HepG2 (cell line): ENCODE results near the gene C14orf119. TPM values are rescaled to one million over a fixed set of nuclear protein-coding genes. Genes with fewer than 3 reads are reported as not detected.

Experiments
- DRAP1 ChIP-seq: IDR thresholded peaks from 2 replicates; pipeline ENCODE4 v1.6.1; 2016; ENCODE audit warnings: missing genetic modification reagents, missing compliant biosample characterization
- GLMP ChIP-seq: sonication (generic); formaldehyde crosslinking; IDR thresholded peaks from 2 replicates; pipeline ENCODE4 v1.9.0; 2021; ENCODE audit warnings: missing genetic modification reagents, mild to moderate bottlenecking, borderline replicate concordance
- HNF4G ChIP-seq, 2 experiments: sonication (generic) in 1 of 2; formaldehyde crosslinking in 1 of 2; IDR thresholded peaks; 2 replicates each; pipeline versions ENCODE4 v1.4.0 to v1.6.1; 2011 to 2020; ENCODE audit warnings: borderline replicate concordance in 2 of 2, low read depth in 2 of 2, mild to moderate bottlenecking in 2 of 2, low read length in 1 of 2, missing genetic modification reagents in 1 of 2, moderate library complexity in 1 of 2
- JUNB ChIP-seq: sonication (generic); formaldehyde crosslinking; IDR thresholded peaks from 2 replicates; pipeline ENCODE4 v1.8.0; 2022; ENCODE audit warnings: missing genetic modification reagents, mild to moderate bottlenecking, borderline replicate concordance
- KDM5A ChIP-seq: fragments of 200-600 bp; sonication (generic); IDR thresholded peaks from 2 replicates; pipeline ENCODE4 v1.7.0; 2018; ENCODE audit warnings: antibody characterized with exemption, mild to moderate bottlenecking, low read length, borderline replicate concordance
- KDM5B ChIP-seq: sonication (generic); formaldehyde crosslinking; IDR thresholded peaks from 2 replicates; pipeline ENCODE4 v1.4.0; 2020; ENCODE audit warnings: missing genetic modification reagents, mild to moderate bottlenecking, borderline replicate concordance
- MXI1 ChIP-seq: IDR thresholded peaks from 3 replicates; pipeline ENCODE4 v1.6.1; 2012; ENCODE audit warnings: low read depth, low read length, inconsistent platforms, borderline replicate concordance
- NFAT5 ChIP-seq: sonication (generic); formaldehyde crosslinking; IDR thresholded peaks from 2 replicates; pipeline ENCODE4 v1.4.0; 2020; ENCODE audit warnings: missing genetic modification reagents
- REXO4 ChIP-seq: sonication (generic); formaldehyde crosslinking; IDR thresholded peaks from 2 replicates; pipeline ENCODE4 v1.8.0; 2022; ENCODE audit warnings: missing genetic modification reagents, mild to moderate bottlenecking, borderline replicate concordance
- SETDB1 ChIP-seq: sonication (generic); formaldehyde crosslinking; IDR thresholded peaks from 2 replicates; pipeline ENCODE4 v1.5.1; 2020; ENCODE audit warnings: missing genetic modification reagents, mild to moderate bottlenecking, borderline replicate concordance
- TCF7 ChIP-seq: sonication (generic); IDR thresholded peaks from 2 replicates; pipeline ENCODE4 v1.6.1; 2016; ENCODE audit warnings: antibody characterized with exemption, low read depth
- TERF1 ChIP-seq: sonication (generic); formaldehyde crosslinking; IDR thresholded peaks from 2 replicates; pipeline ENCODE4 v1.8.0; 2022; ENCODE audit warnings: mild to moderate bottlenecking, missing genetic modification reagents, moderate library complexity
- U2AF1 ChIP-seq: fragments of 200-400 bp; formaldehyde crosslinking; optimal IDR thresholded peaks from 2 replicates; pipeline ENCODE3; 2017; ENCODE audit warnings: mild to moderate bottlenecking, low read depth, low read length
- ZMAT5 ChIP-seq: sonication (generic); formaldehyde crosslinking; IDR thresholded peaks from 2 replicates; pipeline ENCODE4 v1.5.0; 2020; ENCODE audit warnings: mild to moderate bottlenecking, low read depth, missing genetic modification reagents, borderline replicate concordance
- ZNF12 ChIP-seq: sonication (generic); formaldehyde crosslinking; IDR thresholded peaks from 2 replicates; pipeline ENCODE4 v1.5.0; 2020; ENCODE audit warnings: missing genetic modification reagents
- ZNF282 ChIP-seq: fragments of 450-650 bp; IDR thresholded peaks from 2 replicates; pipeline ENCODE4 v1.6.1; 2018; ENCODE audit not compliant: partially characterized antibody
- ZNF468 ChIP-seq: sonication (generic); formaldehyde crosslinking; IDR thresholded peaks from 2 replicates; pipeline ENCODE4 v1.8.0; 2022; ENCODE audit warnings: mild to moderate bottlenecking, moderate library complexity, missing genetic modification reagents
- ZNF543 ChIP-seq: sonication (generic); formaldehyde crosslinking; IDR thresholded peaks from 2 replicates; pipeline ENCODE4 v1.4.0; 2020; ENCODE audit warnings: mild to moderate bottlenecking, missing genetic modification reagents
- ZNF564 ChIP-seq: sonication (generic); formaldehyde crosslinking; IDR thresholded peaks from 2 replicates; pipeline ENCODE4 v1.8.1; 2023; ENCODE audit warnings: mild to moderate bottlenecking, missing genetic modification reagents
- ZNF614 ChIP-seq: IDR thresholded peaks from 2 replicates; pipeline ENCODE4 v1.6.1; 2018; ENCODE audit warnings: missing biosample characterization, missing genetic modification reagents, inconsistent platforms, borderline replicate concordance
- polyA plus RNA-seq, 8 experiments: library from polyadenylated mRNA; depleted of rRNA in 3 of 8; stranded (reverse) in 7 of 8; unstranded in 1 of 8; fragments of >200 nt; fragmentation: Illumina TruSeq in 4 of 8; extraction: Trizol in 4 of 8; gene quantifications; 2 replicates each; pipeline versions ENCODE4 v1.2.1 to v1.2.3, GENCODE V29; 2011 to 2016; ENCODE audit warnings: low read depth in 4 of 8, missing spikeins in 1 of 8, mixed read lengths in 1 of 8; ENCODE audit not compliant: insufficient read depth in 1 of 8
- total RNA-seq, 5 experiments: library from RNA; depleted of rRNA; stranded (reverse); fragments of >200 nt; fragmentation: Illumina TruSeq; extraction: Trizol; gene quantifications; 2 replicates each; pipeline ENCODE4 v1.2.3, GENCODE V29; 2016; ENCODE audit warnings: low read depth in 1 of 5

C14orf119 gene
- total and polyA plus RNA-seq, 2 of the 13 experiments (the other 11 are each of a cell fraction or from before 2014, with no cell fraction given) = 117 to 206 TPM

- TF ChIP-seq TERF1 (CRISPR knock-in tag) (peak; percentile 97; the same call in 1 of the 2 replicates), TCF7 (no peak), ZNF614 (CRISPR knock-in tag) (peak; percentile 46), ZNF12 (peak; percentile 88), MXI1 (peak; percentile 66; the same call in 1 of the 3 replicates), ZMAT5 (no peak), ZNF282 (no peak), REXO4 (CRISPR knock-in tag) (peak; percentile 18; the same call in 1 of the 2 replicates), HNF4G (IDR thresholded peaks at IDR 0.05; ENCODE audit: borderline replicate concordance, low read depth, low read length) (no peak), HNF4G (CRISPR knock-in tag; IDR thresholded peaks at IDR 0.05; ENCODE audit: borderline replicate concordance, low read depth) (0 out of 2 replicates have a peak, but pooled peaks have one; percentile 49), DRAP1 (CRISPR knock-in tag) (no peak; the same call in 1 of the 2 replicates), SETDB1 (CRISPR knock-in tag) (no peak), ZNF564 (CRISPR knock-in tag) (peak; percentile 81), U2AF1 (peak; percentile 55), NFAT5 (CRISPR knock-in tag) (peak; percentile 85), KDM5A (peak; percentile 92), KDM5B (CRISPR knock-in tag) (peak; percentile 100), ZNF468 (CRISPR knock-in tag) (peak; percentile 88; the same call in 1 of the 2 replicates), ZNF543 (CRISPR knock-in tag) (peak; percentile 99), JUNB (CRISPR knock-in tag) (no peak), GLMP (CRISPR knock-in tag) (no peak)
These were observed 574 bp upstream of the C14orf119 start, which contains the start of gene ACIN1 (continued) for GRCh38 chr14:23094666-23095195.
